Stimulated activated CD8-positive, alpha-beta memory T cell treated with anti-CD3 and anti-CD28 coated beads, Interleukin-7, amount 100 ng/mL, for 1 hour (primary cell): ENCODE data around the gene BRINP3.

ENCODE experiments used
- DNase-seq, 2 donors: peaks; one replicate each; pipeline ENCODE4 v3.0.0-alpha.2; 2020; ENCODE audit warnings: low read depth in 2 of 2

The BRINP3 gene

GRCh38 chr1:190116921-190117320 is 360.7 kb downstream of the BRINP3 start:
- DNase-seq = no peak

DNA sequence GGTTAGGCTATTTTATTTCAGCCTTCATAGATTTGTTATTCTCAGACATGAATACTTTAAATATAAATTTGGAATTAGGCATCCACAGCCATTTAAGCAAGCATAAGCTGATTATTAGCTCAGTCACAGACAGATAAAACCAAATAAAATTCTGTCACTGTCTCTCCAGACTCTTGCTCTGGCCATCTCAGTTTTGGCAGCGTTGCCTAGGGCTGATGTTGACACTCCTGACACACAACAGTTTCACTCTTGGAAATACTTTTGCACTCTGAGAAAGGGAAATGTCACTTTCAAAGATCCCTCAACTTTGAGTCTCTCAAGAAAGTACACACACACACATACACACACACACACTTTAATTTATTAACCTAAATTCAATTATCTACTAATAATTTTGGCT is 372.7 kb downstream of the BRINP3 start:
- DNase-seq = no peak

DNA sequence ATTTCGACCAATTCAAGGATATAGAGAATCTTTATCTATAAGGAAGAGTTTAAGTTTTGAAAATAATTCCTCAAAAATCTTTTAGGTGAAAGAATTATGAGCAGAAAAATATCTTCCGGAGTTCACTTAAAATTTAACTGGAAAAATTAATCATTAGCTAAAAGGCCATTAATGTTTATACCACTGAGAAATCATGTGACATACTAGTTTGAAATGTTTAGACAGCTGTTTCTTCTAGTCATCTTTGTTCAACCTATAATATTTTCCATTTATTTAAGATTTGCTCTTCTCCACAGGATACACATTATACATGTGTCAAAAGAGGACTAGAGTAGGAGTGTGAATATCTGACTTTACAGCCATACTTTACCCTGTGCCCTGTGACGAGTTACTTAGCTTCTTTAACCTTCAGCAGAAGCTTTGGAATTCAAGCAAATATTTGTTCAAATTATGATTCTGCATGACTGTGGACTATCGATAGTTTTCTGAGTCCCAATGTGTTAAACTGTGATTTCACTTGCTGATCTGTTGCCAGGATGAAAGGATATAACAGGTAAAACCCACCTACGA is 374.8 kb downstream of the BRINP3 start:
- no peak for DNase-seq

DNA sequence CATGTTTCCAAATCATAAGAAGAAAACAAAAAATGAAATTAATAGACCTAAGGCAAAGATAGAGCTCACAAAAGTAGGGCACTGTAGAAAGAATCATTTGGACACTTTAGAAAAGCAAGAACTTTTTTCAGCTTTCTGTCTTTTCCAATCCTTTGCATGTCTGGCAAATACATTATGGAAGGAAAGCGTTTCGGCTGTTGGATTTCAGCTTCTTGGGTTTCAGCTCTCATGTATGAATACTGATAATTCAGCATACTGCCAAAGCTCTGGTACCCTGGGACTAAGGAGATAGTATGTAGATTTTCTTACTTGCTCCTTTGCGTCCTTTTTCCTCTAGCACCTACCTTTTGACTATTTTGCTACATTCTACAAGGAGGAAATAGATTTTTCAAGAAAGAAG is 375.9 kb downstream of the BRINP3 start:
- no peak for DNase-seq

- DNase-seq = no peak
Measured at GRCh38 chr1:190098756-190099155, 378.9 kb downstream of the BRINP3 start.

DNA sequence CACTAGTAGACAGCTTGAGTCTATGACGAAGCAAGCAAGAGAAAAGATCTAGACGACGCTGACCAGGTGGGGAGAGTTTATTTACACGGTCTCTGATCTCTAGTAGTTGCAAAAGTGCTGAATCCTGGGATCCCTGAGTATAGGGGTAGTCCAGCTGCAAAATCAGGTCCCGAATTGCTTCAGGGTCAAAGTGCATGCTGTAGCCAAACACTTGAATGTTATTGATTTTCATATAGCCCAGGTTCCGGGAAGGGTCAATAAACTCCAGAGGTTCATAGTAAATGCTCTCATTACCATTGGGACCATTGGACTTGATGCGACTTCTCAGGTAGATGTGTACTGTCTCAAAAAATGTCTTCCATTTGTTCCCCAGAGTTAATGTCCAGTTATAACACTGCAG is 379.6 kb downstream of the BRINP3 start:
- no peak for DNase-seq

DNA sequence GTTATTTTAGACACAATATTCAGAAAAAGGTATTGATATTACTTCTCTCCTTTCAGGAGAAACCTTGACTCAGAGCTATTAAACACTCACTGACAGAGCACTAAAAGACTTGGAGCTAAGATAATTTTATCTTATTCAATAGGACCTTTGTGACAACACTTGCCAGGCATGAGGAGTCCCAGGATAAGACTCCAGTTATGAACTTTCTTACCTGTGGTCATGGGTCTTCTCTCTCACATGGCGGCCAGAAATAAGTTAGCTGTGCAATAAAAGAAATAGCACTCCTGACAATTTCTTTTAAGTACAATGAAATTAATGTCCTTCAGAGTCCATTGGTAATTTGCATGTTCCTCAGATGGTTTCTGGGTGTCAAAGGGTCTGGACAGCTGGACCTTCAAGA is 382.1 kb downstream of the BRINP3 start:
- no peak for DNase-seq

DNA sequence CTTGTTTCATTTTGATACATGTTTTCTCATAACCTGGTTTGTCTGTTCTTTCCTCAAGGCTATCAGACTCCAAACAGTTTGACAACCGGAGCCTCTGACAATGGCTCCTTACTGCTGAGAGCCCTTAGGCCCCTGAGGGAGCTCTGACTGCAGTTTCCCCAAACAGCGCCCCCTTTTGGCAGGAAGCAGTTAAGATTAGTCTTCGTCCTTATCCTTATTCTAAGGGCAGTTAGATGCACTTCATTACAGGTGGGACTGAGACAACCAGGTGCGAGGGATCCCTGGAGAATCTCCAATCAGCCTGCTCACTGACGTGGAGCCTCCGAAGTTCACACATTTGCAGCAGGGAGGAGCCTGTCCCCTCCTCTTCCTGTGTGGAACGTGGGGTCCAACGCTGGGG is 393.1 kb downstream of the BRINP3 start:
- DNase-seq = no peak

DNA sequence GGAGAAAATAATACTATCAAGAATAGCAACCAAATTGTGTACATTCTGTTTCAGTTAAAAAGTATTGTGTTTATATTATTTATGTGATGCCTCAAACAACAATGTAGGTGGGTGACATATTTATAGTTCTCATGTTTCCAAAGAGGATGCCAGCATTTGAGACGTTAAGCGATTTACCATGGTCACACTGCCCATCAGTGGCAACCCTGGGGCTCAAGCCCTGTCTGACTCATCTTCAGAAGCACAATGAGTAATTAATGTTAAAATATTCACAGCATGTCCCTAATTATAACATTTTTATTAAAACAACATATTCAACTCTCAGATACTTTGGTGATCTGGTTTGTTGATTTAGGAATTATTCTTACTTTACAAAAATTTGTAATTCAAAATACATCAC is 409.4 kb downstream of the BRINP3 start:
- no peak for DNase-seq

- no peak for DNase-seq
Measured at GRCh38 chr1:190067592-190067991, 410.1 kb downstream of the BRINP3 start.

DNA sequence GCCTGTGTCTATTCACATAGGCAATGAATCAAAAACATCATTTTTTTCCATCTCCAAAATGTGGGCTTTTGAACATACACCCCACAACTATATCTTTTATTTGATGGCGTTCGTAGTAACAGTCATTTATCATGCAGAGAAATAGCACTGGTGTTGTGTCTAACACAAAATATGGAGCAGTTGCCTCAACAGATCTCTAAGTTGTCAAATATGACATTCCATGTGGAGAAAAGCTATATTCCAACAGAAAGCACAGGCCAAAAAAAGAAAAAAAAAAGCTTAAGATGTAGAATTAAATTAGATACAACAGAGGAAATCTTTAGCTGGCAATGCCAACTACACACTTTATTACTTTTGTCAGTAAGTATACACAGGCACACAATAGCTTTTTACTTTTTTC is 411.7 kb downstream of the BRINP3 start:
- no peak for DNase-seq

DNA sequence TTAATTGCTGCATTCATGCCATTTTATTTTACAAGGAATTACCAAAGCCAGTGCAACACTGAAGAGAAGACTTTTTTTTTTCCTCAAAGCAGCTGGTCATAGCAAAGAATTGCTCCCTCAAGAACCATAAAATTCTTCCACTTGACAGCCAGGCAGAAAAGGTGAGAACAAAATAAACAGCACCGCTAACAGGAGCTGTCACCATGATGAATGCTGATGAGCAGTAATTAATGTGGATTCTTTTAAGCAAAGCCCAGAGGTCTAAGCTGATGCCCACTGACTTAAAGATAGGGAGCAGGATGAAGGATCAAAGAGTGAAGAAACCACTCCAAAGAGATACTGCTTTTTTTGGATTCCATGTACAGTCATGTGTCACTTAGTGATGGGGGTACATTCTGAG is 428.4 kb downstream of the BRINP3 start:
- DNase-seq = no peak
